HG03095 (cell line): Measurements from ENCODE around the gene BLVRA.

Source experiments
- ATAC-seq: cut with Tn5 transposase; IDR thresholded peaks from one replicate; pipeline ENCODE4 v1.9.1; 2021; ENCODE audit warnings: moderate library complexity; ENCODE audit not compliant: unreplicated experiment

BLVRA gene

DNA sequence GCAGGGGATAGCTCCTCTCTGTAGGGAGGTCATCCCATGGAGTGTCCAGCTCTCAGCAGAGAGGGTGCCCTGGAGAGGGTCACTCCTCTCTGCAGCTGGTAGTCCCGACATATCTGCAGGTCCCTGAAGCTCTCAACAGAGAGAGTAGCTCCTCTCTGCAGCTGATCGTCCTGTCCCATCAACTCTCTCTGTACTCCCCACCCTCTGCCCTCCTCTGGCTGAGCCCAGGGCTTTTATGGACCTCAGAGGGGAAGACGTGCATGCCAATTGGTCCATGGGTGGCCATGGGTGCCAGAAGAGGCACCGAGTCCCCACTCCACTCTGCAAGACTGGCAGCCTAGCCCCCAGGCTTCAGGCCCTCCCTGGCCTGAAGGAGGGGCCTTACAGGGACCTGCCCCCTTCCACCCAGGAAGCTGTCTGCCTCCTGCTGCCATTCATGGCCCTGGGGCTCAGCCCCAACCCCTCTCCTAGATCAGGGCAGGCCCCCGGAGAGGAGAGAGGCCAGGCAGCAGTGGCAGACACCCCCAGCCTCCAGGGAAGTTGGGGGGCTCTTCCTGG, 9.0 kb upstream of the BLVRA start:
- ATAC-seq: no peak

DNA sequence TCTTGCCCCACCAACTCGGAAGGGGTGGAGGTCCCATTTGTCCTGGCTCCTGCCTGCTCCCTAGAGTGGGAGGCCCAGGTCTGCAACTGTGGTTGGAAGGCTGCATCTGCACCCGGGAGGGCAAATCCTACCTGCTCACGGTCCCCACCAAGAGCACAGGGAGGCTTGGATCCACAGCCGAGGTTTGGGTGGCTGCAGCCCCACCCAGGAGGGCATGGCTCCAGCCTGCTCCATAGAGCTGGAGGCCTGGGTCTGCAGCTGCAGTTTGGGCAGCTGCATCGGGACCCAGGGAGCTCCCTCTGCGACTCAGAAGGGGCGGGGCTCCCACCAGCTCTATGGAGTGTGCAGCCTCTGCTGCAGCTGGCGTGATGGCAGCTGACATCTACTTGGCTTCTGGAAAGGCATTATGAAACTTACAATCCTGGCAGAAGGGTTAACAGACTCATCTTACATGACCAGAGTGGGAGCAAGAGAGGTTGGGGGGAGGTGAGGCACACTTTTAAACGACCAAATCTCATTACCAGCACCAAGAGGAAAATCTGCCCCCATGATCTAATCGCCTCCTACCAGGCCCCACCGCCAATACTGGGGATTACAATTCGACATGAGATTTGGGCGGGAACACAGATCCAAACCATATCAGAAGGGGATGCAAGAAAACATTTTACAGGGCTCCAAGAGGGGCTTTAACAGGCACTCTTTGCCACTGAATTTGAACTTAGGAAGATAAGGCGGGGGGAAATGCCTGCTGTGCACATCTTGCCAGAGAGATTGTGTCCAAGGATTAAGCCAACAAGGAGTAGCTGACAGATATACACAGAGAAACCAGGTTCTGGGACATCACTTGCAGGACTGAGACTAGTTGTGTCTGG, 8.2 kb upstream of the BLVRA start:
- ATAC-seq: peak; percentile 13

DNA sequence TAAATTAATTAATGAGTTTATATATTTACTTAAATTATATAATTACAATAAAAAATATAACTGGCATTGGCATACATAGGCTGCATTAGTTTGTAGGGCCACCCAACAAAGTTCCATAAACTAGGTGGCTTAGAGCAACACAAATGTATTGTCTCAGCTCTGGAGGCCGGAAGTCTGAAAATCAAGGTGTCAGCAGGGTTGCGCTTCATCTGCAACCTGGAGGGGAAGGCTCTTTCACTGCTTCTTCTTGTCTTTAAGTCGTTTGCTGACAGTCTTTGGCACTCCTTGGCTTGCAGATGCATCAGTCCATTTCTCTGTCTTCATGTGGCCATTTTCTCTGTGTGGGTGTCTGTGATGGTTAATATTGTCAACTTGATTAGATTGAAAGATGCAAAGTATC, 6.1 kb upstream of the BLVRA start:
- ATAC-seq: no peak

DNA sequence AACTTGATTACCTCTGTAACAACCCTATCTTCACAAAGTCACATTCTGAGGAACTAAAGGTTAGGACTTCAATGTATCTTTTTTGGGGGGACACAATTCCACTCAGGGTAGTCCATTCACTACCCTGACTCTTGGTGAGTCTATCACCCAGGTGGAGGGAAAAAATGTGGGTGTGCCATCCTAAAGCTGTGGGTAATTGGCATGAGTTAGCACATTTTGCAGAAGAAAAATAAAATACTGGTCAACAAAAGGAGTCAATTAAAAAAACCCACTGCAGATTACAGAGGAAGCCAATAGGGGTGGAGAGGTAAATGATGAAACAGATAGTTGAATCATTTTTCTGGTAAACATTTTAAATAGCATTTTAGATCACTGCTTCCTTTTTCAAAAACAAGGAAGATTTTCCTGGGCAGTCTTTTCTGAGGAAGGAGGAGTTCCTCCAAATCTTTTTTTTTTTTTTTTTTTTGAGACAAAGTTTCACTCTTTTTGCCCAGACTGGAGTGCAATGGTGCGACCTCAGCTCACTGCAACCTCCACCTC, 5.1 kb upstream of the BLVRA start:
- no peak for ATAC-seq

DNA sequence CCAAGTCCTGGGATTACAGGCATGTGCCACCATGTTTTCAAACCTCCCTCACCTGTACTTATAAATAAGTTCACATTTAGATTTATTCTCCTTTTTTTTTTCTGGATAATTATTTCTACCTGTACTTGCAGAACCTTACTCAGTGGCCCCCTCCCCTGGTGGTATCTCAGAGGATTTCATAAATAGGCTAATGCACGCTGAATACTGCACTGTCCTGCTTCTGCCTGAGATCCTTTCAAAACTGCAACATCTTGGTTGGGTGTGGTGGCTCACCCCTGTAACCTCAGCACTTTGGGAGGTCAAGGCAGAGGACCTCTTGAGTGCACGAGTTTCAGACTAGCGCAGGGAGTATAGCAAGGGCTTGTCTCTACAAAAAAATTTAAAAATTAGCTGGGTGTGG, 4.6 kb upstream of the BLVRA start:
- no peak for ATAC-seq

DNA sequence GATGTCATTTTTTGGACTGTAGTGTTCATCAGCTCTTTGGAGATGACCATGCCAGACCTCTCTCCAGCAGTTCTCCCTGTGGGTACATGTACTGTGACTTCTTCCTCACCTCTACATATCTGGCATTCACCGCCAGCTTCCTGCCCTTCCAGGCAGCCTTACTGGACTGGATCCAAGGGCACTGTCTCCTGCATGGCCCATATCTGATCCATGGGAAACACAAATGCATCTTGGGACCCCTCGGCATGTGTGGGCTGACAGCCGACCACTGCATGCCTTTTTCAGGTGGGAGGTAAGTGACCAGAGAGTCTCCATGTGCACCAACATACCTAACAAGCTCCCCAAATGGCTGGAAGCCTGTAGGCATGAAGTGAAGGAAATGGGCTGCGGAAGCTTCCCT, 3.9 kb upstream of the BLVRA start:
- ATAC-seq: no peak

DNA sequence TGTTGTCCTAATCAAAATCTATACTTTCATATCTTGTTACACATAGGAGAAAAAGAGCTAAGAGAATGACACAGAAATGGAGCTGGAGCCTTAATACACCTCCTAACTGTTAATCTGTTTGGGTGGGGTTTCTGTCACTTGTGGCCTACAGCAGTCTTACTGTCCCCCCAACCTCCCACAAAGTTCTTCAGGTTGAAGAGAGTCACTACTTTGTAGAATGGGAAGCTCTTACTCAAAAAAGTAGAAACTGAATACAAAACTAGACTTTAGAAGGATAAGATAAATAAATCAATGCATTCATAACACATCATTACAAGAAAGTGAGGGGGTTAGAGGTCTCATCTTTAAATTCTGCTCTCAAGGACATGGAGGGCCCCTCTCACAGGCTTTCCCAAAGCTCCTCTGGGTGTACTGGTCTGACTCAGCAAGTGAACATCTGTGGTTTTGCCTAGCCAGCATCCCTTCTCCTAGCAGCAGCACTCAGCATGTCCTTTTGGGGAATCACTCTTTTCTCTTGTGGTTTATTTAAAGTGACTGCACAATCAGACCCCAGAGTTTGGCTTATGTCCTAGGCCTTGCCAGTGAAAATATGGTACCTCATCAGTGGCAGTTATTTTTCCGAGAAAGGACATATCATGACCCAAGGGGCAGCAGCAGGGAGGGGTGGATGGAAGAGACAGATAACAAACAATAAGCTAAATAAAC, 2.0 kb upstream of the BLVRA start:
- ATAC-seq: no peak

DNA sequence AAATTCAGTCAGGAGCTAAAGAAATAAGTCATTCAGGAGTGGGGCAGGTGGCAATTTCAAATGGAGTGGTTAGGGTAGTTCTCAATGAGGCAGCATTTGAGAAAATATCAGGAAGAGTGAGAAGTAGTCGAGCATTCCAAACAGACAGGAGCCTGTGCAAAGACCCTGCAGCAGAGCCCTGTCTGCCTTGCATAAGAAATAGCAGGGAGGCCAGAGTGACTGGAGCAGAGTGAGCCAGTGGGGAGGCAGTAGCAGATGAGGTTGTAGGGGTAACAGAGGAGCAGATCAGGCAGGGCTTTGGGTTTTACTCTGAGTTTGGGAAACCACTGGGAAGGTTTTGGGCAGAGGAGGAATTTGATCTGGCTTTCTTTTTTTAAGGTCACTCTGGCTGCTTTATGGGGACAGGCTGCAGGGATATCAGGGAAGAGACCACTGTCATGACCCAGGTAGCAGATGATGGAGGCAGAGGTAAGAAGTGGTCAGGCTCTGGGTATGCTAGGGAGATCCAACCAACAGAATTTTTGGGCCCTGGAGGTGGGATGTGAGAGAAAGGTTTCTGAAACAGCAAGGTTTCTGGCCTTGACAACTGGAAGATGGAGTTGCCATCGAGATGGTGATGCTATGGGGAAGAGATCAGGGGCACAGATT, 1.3 kb upstream of the BLVRA start:
- no peak for ATAC-seq

DNA sequence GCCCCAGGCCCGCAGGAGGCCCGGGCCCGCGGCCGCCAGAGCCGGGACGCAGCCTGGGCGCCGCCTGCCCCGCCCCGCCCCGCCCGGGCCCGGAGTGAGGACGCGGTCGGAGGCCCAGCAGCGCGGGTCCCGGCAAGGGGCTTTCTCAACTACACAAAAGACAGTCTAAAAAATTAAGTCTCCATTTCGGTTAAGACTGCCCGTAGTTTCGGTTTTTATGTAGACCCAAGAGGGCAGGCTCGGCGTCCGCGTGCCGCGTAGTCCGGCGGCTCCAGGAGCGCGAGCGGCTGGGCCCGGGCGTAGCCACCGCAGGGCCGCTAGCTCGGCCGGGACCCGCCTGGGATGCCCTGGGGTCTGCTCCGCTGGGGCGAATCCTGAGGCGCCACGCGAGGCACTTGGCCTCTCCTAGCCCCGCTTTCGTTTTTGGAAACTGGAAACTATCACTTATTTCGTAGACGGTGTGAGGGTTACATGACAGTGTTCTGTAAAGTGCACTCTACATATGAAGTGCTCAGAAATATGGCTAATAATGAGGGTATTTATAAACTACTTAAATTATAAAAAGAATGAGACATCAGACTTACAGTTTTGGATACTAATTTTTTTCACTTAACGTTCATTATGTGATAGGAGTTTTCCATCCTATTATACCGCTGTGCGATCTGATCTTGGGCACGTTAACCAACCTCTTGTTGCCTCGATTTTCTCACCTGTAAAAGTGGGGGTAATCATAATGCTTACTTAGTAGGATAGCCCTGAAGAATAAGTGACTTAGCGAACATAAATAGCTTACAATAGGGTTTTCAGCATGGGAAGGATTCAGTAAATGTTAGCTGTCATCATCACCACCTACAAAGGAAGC, 573 bp downstream of the BLVRA start:
- peak; percentile 43 for ATAC-seq

DNA sequence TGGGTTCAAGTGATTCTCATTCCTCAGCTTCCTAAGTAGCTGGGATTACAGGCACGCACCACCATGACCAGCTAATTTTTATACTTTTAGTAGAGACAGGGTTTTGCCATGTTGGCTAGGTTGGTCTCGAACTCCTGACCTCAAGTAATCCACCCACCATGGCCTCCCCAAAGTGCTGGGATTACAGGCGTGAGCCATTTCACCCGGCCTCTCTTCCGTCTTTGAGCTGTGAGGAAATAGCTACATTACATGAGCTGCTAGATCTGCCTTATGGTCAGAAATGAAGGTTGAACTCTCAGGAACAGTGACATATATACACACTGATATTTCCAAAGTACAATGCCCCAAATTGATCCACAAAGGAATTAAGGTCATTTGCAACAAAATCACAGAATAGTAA, 2.4 kb downstream of the BLVRA start:
- no peak for ATAC-seq

DNA sequence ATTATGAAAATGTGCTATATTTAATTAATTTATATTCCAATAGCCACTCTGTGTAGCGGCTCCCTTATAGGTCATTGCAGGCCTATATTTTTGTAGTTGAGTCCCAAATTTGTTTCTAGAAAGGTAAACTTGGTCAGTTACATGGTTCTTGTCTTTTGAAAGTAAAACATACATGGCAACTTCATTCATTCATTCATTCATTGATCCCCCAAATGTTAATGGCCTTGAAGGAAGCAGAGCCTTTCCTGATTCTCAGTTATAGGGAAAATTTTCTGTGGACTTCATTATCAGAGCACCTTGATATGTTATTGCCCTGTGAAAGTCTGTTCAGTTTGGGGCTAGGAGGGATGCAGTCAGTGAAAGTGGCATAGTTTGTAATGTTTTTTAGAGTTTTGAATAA, 2.9 kb downstream of the BLVRA start:
- ATAC-seq: no peak

DNA sequence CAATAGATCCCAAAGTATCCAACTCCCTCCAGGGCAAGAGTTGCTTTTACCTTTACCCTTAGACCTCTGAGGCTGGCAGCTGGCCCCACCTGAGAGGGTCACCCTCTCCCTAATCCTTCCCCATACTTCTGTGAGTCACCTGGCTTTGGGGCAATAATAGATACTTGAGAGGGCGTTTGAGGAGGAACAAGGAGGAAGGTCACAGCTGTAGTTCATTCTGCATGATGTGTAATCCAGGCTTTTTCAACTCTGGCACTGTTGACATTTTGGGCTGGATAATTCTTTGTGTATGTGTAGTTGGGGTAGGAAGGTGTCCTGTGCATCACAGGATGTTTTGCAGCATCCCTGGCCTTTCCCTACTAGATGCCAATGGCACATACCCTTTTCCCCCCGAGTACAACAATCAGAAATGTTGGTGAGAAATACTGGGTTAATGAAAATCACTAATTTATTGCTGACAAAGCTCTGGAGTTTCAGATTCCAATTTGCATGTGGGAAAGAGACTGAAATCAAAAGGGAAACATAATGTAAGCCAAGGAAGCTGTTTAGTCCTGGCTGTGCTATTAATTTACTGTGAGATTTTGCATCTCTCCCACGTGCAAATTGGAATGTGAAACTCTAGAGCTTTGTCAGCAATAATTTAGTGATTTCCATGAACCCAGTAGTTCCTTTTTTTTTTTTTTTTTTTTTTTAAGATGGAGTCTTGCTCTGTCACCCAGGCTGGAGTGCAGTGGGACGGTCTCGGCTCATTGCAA, 3.6 kb downstream of the BLVRA start:
- ATAC-seq: no peak

DNA sequence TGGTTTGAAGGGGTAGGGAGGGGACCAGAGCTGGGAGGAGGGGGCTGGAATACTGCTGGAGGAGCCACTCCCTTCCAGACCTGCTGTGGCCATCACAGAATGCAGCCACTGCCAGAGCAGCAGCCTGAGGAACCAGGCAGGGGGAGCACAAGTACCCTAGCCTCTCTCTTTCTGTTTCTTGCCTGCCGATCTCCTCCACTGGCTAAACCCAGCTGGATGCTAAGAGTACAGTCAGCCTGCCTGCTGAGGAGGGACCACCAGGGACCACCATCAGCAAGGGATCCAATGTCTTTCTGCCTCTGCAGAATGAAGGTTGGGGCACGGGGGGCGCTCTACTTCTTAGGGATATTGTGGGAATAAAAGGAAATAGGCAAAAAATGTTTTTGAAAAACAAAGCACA, 4.7 kb downstream of the BLVRA start:
- no peak for ATAC-seq

DNA sequence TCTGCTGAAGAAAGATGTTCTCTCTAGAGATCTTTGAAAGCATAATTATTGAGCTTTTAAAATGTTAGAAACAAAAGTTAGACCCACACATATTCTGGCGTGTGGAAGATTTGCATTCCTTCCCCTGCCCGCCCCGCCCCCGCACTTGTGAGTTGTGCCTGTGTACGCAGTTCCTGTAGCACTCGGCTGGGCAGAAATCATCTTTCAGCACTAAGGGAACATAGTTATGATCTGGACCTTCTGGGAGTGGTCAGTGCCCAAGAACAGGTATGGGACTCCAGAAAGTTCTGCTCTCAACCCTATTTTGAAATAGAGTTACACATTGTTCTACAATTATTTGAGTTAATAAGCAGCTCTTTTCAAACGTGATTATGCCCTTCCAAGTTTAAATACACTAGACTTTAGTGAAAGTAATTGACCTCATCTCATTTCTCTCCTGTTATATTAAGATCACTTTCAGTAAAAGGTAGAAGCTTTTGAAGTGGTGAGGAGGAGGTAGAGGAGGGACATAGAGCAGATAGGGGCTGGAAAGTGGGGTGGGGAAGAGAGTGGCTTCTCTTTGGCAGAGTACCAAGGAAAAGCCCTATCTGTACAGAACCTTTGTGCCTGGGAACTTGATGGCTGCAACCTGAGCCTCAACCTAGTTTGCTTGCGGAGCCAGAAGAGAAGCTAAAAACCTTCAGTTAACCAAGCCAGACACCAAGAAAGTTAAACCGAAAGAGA, 5.7 kb downstream of the BLVRA start:
- ATAC-seq: no peak

DNA sequence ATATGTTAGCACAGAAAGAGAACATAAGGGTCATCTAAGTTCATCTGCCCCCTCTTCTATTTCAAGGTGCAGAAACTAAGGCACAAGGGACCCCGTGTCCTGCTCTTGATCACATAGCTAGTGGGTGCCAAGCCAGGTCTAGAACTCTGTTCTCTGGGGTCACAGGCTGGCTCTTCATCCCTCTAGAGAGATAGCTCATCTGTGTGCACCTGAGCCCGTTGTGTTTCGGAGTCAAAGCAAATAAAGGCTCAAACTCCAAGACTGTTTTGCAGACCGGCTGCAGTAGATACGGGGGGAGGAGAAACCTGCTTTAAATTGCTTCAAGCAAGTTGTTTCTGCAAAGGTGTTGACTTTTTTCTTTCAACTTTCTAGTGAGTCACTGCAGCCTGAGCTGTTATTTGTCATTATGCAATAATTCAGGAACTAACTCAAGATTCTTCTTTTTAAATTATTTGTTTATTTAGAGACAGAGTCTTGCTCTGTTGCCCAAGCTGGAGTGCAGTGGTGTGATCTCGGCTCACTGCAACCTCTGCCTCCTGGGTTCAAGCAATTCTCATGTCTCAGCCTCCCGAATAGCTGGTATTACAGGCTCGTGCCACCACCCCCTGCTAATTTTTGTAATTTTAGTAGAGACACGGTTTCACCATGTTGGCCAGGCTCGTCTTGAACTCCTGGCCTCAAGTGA, 6.5 kb downstream of the BLVRA start:
- no peak for ATAC-seq

DNA sequence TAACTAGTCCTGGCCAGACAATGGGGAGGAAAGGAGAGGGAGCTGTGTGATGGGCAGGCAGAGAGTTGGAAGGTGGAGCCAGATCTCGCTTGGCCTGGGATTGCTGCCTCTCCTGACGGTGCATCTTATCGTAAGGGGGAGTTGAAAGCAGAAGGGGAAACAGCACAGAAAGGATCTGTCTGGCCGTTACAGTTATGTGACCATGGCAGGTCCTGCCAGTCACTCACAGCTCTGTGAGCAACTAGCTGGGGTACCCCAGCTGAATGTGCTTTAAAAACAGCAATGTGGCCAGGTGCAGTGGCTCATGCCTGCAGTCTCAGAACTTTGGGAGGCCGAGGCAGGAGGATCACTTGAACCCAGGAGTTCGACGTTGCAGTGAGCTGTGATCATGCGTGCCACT, 8.1 kb downstream of the BLVRA start:
- no peak for ATAC-seq

DNA sequence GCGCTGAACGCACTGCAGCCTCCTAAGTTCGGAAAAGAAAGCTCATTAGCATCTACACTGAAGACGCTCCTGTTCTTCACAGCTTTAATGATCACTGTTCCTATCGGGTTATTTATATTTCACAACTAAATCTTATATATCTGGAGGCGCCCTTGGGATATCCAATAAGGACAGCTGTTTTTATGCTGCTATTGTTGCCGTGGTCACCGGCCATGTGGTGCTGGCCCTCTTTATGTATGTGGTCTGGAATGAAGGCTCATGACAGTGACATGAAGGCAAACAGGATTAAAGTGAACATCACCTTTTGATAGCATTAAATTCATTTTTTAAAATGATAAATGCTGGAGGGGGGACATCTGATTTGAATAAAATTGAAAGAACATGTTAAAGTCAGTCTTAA, 8.8 kb downstream of the BLVRA start:
- no peak for ATAC-seq

DNA sequence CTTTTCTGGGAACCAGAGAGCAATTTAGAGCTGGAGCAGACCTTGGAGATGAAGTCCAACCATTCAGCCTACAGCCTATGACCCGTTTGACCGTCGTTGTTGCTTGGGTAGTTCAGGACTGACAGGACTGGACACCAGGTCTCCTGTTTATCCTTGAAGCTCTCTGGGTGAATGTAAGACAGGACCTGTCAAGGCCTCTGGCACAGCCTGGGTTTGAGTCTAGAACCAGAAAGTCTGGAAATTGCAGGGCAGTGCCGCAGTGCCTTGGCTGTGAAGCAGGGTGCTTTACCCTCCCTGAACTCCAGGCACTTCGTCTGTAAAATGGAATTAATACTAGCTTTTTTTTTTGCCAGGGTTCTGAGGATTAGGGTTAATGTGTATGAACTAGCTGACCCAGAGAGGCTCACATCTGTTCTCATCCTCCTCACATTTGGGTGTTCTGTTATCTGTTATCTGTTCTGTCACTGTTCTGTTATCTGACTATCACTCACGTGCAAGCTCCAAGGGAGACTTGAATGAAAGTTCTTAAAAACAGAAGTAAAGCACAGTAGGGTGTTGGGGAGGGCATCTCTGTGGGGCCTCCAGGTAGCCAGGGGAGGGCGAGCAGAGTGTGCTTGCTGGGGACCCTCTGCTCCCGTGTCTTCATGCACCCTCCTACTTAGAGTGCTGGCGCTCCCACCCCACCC, 9.9 kb downstream of the BLVRA start:
- no peak for ATAC-seq
